Measurements from ENCODE around the gene UST.
A peak's percentile ranks its signal among the peaks of the same experiment; 100 is the strongest.
"Not testable (repeated sequence)": the region's sequence is repeated elsewhere in the genome, so short reads cannot be mapped to it uniquely, and the experiment has no call there.

The UST gene

DNA sequence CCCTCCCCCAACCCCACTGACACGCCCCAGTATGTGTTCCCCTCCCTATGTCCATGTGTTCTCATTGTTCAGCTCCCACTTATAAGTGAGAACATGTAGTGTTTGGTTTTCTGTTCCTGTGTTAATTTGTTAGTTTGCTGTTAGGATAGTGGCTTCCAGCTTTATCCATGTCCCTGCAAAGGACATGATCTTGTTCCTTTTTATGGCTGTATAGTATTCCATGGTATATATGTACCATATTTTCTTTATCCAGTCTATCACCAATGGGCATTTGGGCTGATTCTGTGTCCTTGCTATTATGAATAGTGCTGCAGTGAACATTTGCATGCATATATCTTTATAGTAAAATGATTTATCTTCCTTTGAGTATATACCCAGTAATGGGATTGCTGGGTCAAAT, 259.4 kb downstream of the UST start:
- DNase-seq (ENCODE audit: low spot score): not testable (repeated sequence)

GRCh38 chr6:149006671-149007070, 259.8 kb downstream of the UST start:
- no peak for DNase-seq (ENCODE audit: low spot score)

DNA sequence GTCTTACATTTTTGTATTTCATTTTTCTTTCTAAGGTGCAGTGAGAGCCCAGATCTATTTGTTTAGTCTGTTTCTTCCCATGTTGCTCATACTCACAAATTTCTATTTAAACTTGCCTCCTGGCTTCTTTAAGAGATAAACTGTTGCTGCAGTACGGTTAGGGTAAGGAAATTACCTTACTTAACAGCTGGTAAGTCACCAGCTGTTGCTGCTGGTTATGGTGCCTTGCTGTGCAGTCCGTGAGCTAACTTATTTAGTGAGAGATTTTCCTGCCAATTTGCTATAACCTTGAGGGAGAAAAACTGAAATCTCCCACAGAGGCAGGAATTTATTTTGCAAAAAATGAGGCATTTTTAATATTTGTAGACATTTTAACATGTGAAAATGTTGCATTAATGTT, 261.0 kb downstream of the UST start:
- DNase-seq (ENCODE audit: low spot score): no peak

DNA sequence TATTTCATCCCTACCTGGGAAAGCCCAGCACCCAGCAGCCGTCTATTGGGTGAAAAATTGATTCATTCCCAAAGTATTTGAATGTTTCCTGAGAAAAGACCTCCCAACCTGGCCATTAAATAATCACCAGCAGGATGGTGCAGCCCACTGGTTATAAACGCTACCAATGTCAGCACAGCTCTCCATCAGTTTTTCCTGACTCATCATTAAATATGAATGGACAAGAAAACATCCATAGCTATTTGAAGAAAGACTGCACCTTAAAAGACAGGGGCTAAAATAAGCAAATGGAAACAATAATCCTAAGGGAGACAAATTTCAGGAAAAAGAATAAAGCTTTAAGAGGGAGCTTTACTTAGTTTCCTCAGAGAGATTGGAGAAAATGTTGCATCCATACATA, 261.9 kb downstream of the UST start:
- no peak for DNase-seq (ENCODE audit: low spot score)

DNA sequence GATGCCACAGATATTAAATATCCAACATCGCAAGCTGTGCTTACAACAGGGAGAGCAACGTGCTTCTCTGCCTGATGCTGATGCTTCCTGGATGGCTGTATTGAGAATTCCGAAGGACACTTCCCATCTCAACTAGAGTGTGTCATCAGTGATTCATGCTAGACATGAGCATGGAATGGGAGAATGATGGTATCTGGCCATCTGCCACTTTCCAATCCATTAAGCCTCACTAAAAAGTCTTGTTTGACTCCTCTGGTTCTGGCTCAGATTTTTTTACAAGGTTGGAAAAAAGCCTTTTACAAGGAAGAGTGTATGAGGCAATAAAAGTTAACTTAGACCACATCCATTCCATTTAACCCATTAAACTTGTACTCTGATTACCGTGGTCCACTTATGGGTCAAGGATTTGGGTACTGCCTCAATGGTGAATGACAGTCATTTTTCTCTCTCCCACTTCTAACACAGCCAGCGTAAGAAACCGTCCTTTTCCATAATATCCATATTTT, 265.3 kb downstream of the UST start:
- no peak for DNase-seq (ENCODE audit: low spot score)

DNA sequence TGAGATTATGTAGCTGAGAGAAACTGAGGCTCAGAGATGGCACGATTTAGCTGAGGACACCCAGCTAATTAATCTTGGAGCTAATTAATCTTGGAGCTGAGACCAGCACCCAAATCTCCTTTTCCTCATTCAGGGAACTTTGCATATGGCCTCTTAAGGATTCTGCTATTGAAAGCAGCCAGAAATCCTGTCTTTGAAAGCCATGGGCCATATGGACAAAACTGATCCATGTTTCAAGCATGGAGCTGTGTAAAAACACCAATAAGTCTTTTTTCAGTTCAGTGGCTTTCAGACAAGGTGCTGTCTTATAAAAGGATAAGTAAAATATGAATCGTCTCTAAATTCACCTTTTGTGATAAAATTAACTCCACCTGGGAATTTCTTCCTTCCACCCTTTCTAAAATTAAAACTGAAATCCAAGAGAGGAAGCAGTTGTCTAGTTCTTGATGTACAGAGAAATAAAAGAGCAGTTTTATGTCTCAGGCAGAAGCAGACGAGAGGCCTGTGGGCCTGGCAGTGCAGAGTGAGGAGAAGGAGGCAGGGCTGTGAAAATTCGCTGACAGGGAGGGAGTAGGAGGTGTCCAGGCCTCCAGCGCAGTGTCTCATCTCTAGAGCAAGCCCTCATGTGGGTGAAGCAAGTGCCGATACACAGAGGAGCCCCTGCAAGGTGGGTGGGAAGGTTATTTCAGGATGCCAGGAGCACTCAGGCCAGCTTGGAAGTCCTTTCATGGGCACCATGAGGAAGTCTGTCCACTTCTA, 266.9 kb downstream of the UST start:
- no peak for DNase-seq (ENCODE audit: low spot score)

GRCh38 chr6:149014631-149015534, 268.1 kb downstream of the UST start:
- DNase-seq (ENCODE audit: low spot score): no peak

DNA sequence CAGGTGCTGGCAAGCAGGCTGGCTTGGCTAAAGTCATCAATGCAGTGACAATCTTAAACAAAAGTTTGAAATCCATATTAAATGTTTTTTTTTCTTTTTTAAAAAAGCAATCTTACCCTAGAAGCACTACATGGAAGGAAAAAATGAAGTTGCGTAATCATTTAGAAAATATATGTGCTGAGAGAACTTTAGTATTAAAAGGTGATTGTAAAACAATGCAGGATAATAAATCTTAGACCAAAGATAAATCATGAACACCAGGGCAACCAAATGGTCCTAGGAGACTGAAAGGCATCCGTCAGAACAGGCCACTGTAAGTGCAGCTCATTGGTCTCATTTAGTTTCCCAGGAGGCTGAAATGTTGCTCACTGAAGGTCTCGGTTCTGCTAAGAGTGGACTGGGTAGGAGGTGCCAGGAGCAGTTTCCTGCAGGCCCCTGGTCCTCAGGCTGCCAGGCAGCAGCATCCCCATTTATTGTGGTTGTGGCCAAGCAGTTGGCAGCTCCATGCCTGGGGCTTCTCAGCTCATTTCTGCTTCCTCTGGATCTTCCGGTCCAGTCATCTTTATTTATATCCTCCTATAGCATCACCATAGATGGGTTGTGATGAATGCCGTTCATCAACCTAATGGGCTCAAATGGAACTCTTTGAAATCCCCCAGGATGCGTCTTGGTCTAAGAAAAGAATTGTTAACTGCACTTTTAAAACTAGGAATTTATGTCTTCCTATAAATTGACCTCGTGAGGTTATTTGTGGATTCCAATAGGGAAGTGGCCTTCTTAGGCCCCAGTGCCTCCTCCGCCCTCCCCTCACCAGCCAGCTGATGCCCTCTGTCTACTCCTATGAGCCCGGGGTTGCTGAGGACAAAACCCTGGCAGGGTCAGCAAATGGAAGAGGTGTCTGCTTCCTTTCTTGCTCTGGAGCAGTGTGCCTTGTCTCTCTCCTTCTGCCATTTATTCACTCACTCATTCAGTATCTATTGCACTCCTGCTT, 269.0 kb downstream of the UST start:
- no peak for DNase-seq (ENCODE audit: low spot score)

DNA sequence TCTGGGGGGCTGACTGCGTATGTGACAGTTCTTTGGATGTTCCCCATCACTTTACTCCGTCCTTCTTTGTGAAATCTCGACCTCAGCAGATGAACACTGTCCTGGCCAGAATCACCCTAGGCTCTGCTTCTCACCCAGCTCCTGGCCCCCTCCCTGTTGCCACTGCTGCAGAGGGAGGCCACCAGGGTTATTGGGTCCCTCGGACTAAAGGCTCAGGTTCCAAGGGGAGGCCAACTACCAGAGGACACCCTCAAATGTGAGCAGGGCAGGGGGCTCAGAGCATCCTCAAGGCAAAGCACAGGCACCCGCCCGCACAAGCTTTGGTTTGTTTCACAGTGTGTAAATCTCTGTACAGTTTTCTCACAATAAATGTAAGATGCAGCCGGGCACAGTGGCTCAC, 269.9 kb downstream of the UST start:
- DNase-seq (ENCODE audit: low spot score): no peak

DNA sequence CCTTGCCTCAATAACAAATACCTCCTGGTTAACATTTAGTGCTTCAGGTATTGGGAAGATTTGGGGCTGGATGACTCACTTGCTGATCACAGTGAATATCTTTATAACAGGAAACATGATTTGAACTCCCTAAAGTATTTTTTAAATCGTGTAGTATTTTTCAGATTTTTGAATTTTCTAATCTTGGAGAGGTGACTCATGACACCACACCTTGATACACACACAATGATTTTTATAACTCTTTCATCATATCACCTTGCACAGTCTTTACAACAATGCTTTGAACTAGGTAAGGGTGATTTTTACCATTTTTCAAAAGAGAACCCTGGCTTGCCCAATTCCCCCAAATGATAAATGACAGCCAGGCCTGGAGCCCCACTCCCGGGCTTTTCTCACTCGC, 273.5 kb downstream of the UST start:
- DNase-seq (ENCODE audit: low spot score): no peak

DNA sequence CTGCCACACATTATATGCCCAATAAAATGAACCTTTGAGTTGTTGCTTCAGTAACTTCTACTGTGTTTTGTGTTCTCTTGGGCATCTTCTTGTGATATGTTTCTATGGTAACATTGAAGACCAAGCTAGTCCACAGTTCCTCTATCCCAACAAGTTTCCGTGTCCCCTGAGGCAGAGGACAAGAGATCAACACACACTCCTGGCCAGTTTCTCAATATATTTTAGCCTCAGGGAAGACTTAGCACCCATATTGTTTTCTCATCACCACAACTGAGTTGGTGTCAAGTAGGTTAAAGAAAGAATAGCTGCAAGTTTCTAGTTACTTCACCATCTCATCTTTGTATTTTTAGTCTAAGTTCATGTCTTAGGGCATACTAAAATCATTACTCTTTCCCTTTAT, 277.5 kb downstream of the UST start:
- no peak for DNase-seq (ENCODE audit: low spot score)

DNA sequence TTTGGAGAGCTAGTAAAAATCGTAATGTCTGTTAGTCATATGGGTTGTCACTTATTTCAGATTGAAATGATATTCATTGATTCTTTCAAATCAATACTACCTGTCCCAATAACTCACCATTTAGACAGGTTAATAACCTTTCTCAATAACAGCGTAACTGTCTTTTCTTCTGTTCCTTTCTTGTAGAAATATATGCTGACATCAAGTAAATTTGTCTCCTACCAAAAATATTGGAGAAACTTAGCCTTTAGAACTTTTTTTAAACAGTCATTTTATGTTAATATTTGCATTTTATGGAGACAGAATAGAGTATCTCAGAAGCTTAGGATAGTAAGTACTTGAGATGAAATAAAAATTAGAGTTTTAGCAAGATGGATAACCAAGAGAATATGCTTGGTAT, 278.2 kb downstream of the UST start:
- no peak for DNase-seq (ENCODE audit: low spot score)

- DNase-seq (ENCODE audit: low spot score): peak; percentile 26
These were observed 279.7 kb downstream of the UST start for GRCh38 chr6:149026530-149026942.

- DNase-seq (ENCODE audit: low spot score): no peak
These were observed 280.7 kb downstream of the UST start for GRCh38 chr6:149027484-149027883.

GRCh38 chr6:149028767-149029405, 282.1 kb downstream of the UST start:
- DNase-seq (ENCODE audit: low spot score): peak; percentile 91

- no peak for DNase-seq (ENCODE audit: low spot score)
These were observed 284.5 kb downstream of the UST start for GRCh38 chr6:149031201-149031858.

DNA sequence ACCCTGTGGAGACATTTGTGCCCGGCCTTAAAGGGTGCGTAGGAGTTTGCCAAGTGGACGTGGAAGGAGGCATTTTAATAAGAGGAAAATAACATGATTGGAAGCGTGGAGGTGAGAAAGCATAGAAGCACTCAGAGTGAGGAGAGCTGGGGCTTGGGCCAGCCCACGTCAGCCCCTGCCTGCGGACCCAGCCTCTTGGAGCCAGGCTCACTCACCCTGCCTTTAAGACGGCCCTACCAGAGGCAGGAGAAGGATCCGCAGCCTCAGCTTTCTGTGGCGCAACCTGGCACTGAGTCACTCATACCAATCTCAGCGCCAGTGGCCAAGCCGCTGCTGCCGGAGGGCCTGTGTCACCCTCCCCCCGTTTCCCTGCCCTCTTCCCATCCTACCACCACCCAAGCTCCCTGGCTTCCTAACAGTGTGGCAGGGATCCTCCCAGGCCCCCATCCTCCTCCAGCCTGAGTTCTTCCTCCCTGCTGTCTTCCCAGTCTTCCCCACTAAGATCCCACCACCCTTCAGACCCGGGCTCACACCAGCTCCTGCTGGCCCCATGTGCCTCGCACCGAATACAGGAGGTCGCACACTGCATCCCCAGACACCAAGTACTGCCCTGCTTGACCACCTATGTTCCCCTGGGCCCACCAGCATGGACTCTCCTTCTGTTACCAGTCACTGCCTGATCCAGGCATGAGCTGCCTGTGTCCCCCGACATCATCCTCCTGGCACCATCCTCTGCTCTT, 285.2 kb downstream of the UST start:
- DNase-seq (ENCODE audit: low spot score): no peak

- no peak for DNase-seq (ENCODE audit: low spot score)
These were observed 286.0 kb downstream of the UST start for GRCh38 chr6:149032599-149033405.

- DNase-seq (ENCODE audit: low spot score): no peak
These were observed 286.6 kb downstream of the UST start for GRCh38 chr6:149033454-149033853.
